Stomach smooth muscle (tissue), 2 donors: ENCODE results near the gene EXOC3L1.

Source experiments
- H3K27ac ChIP-seq: one replicate; pipeline ENCODE4 v1.7.0; 2013; ENCODE audit warnings: mild to moderate bottlenecking, low read length, inconsistent platforms
- H3K27me3 ChIP-seq, 2 donors: one replicate each; pipeline ENCODE4 v1.7.0; 2013; ENCODE audit warnings: low read length in 2 of 2; ENCODE audit not compliant: insufficient read depth in 2 of 2, control insufficient read depth in 1 of 2
- H3K36me3 ChIP-seq, 2 donors: one replicate each; pipeline ENCODE4 v1.7.0; 2013; ENCODE audit warnings: low read length in 2 of 2; ENCODE audit not compliant: control insufficient read depth in 2 of 2, insufficient read depth in 2 of 2
- H3K4me1 ChIP-seq: one replicate; pipeline ENCODE4 v1.7.0; 2013; ENCODE audit warnings: low read length; ENCODE audit not compliant: control insufficient read depth, insufficient read depth
- H3K4me3 ChIP-seq, 2 donors: one replicate each; pipeline ENCODE4 v1.7.0; 2013; ENCODE audit warnings: low read length in 2 of 2
- H3K9ac ChIP-seq, 2 donors: one replicate each; pipeline ENCODE4 v1.7.0; 2013; ENCODE audit warnings: low read length in 2 of 2, mild to moderate bottlenecking in 1 of 2
- H3K9me3 ChIP-seq, 2 donors: one replicate each; pipeline ENCODE4 v1.7.0; 2013; ENCODE audit warnings: low read length in 2 of 2; ENCODE audit not compliant: control insufficient read depth in 2 of 2
- donor health status: healthy.
- donor health status: Pancreatic carcinoma.

EXOC3L1 gene

GRCh38 chr16:67161595-67162058 lies 28.3 kb downstream of the EXOC3L1 start:
- Histone ChIP-seq H3K36me3 (no peaks in the 10 kb centered on the region), H3K9me3 (no peaks in the 10 kb centered on the region), H3K27me3 (peaks cover 15 to 54% of the 10 kb centered on the region in 2 donors), H3K9ac (no peak overlapping the region), H3K4me3 (peak overlapping the region; percentile 82 to 87), H3K4me1 (peaks cover 64% of the 10 kb centered on the region), H3K27ac (no peak overlapping the region)

- no peak overlapping the region for H3K27ac ChIP-seq
- H3K9ac ChIP-seq: peak overlapping the region; percentile 55 to 72
- H3K9me3 ChIP-seq: no peaks in the 10 kb centered on the region
- peaks cover 60% of the 10 kb centered on the region for H3K4me1 ChIP-seq
- peak overlapping the region; percentile 82 to 87 for H3K4me3 ChIP-seq
- H3K27me3 ChIP-seq: peaks cover 9 to 47% of the 10 kb centered on the region in 2 donors
- no peaks in the 10 kb centered on the region for H3K36me3 ChIP-seq
Measured at GRCh38 chr16:67158637-67159600, 31.0 kb downstream of the EXOC3L1 start.

DNA sequence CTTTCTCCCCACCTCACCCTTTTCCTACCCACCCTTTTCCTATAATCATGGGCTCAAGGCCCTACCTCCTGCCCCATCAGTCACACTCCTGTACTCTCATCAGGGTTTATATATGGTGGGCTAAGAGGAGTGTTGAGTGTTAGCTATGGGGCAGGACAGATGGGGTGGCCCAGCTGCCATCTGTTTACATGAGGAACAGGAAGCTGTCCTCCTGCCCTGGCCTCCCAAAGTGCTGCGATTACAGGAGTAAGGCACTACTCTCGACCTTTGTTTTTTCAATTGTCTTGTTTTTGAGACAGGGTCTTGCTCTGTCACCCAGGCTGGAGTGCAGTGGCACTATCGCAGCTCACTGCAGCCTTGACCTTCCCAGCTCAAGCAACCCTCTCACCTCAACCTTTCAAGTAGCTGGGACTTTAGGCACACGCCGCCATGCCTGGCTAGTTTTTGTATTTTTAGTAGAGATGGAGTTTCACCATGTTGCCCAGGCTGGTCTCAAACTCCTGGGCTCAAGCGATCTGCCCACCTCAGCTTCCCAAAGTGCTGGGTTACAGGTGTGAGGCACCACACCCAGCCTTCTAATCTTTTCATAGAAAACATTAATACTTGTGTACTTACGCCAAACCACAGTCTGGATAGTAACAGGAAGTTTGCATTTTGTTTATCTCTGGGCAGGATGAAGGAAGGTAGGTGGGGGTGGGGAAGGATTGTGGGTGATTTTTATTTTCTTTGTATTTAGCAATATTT lies 31.9 kb downstream of the EXOC3L1 start:
- H3K4me1 ChIP-seq: peaks cover 51% of the 10 kb centered on the region

DNA sequence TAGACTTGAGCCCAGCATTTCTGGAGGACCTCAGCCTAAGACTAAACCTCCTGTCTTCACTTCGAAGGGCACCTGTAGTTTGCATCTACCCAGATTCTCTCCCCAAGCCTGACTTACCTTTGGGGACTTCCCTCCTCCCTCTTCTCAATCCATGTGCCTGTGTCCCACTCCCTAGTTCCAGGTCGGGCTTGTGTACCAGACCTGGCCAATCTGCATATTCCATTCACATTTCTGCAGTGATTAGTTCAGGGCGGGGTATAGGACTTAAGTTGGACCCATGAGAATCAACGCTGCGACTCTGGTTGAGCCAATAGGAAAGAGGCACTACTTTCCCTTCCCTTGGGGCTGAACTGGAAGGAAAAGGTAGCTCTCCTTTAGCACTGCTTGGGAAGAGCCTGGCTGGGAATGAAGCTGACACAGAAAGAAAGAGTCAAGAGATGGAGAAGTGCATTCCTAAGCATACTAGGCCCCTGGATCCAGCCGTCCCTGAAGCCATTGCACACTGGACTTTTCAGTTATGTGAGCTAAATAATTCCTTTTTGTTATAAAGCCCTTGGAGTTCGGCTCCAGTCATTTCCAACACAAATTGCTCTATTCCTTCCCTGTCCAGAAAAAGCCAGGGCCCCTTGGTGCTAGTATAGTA lies 32.7 kb downstream of the EXOC3L1 start:
- Histone ChIP-seq H3K36me3 (no peaks in the 10 kb centered on the region), H3K4me3 (no peak overlapping the region), H3K4me1 (peaks cover 43% of the 10 kb centered on the region), H3K27me3 (peaks cover 7 to 34% of the 10 kb centered on the region in 2 donors), H3K9me3 (no peaks in the 10 kb centered on the region), H3K27ac (no peak overlapping the region), H3K9ac (no peak overlapping the region)

More for the DNA sequence above, 31.9 kb downstream of the EXOC3L1 start:
- no peaks in the 10 kb centered on the region for H3K9me3 ChIP-seq
- H3K27ac ChIP-seq: no peak overlapping the region
- no peak overlapping the region for H3K9ac ChIP-seq
- no peaks in the 10 kb centered on the region for H3K36me3 ChIP-seq
- H3K27me3 ChIP-seq: peaks cover 10 to 41% of the 10 kb centered on the region in 2 donors
- H3K4me3 ChIP-seq: no peak overlapping the region

DNA sequence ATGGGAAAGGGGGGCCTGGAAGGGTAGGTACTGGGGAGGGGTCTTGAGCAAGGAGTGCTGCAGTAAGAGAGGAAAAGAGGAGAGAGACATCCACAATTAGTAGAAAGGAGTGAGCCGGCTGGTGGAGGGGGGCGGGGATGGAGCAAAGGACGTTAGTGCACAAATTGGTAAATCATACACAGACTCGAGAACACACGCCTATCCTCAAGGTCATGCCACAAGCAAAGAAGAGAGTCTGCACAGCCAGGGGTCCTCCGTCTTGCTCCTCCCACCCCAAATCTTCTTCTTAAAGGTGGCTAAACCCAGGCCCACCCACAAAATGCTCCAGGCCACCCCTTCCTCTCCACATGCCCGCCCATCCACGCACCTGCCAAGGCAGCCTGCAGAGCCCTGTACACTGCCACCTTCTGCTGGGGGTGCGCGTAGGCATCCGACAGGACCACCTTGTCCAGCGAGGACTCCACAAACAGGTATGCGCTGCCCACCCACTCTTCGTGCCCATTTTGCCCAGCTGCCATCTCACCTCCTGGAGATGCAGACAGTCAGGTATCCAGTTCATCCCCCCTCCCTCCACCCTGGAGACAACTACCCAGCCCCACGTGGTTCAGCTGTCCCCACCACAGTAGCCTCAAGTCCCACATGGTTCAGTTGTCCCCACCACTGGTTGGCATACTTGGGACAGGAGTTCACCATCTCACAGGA lies 33.6 kb downstream of the EXOC3L1 start:
- H3K36me3 ChIP-seq: no peaks in the 10 kb centered on the region
- peaks cover 4 to 27% of the 10 kb centered on the region in 2 donors for H3K27me3 ChIP-seq
- no peak overlapping the region for H3K9ac ChIP-seq

DNA sequence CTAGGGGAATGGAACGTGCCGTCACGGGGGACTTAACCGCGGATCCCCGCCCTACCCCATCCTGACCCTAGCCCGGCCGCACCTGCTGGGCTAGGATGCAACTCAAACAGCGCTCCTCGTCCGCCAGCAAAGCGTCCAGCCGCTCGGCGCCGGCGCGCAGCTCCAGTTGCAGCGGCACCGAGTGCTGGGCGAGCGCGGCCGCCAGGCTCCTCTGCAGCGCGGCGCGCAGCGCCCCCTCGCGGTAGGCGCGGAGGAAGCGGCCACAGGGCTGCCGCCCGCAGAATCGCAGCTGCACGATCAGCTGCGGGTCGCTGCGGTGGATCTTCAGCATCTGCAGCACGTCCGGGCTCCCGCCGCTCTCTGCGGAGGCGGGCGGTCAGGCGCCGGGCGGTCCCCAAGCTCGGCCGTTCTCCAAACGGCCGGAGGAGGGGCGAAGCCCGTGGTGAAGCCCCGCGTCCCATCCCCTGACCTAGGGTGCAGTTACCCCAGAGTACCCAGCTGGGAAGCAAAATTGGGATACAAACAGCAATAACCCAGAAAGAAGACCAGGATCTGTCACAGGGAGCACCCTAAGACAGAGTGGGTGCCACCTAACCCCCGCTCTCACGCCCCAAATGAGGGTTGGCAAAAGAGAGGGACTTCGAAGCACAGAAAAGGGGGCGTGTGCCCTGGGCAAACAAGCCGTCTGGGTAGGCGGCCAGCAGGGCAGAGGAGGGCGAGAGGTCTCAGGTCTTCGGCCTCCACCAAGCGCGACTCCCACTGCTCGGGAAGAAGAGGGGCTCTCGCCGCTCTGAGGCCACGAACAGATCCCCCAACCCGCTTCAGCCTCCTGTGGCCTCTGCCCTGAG lies 34.4 kb downstream of the EXOC3L1 start:
- peaks cover 2 to 19% of the 10 kb centered on the region in 2 donors for H3K27me3 ChIP-seq
- H3K9ac ChIP-seq: no peak overlapping the region
- H3K36me3 ChIP-seq: no peaks in the 10 kb centered on the region
- no peak overlapping the region for H3K27ac ChIP-seq
- peaks cover 42% of the 10 kb centered on the region for H3K4me1 ChIP-seq
- peak overlapping the region in 1 of 2 donors; percentile 61 for H3K4me3 ChIP-seq
- H3K9me3 ChIP-seq: no peaks in the 10 kb centered on the region

More for the DNA sequence above, 33.6 kb downstream of the EXOC3L1 start:
- peaks cover 40% of the 10 kb centered on the region for H3K4me1 ChIP-seq
- no peak overlapping the region for H3K27ac ChIP-seq
- no peak overlapping the region for H3K4me3 ChIP-seq
- H3K9me3 ChIP-seq: no peaks in the 10 kb centered on the region

- no peak overlapping the region for H3K9ac ChIP-seq
- no peaks in the 10 kb centered on the region for H3K9me3 ChIP-seq
- peaks cover 2 to 17% of the 10 kb centered on the region in 2 donors for H3K27me3 ChIP-seq
- no peaks in the 10 kb centered on the region for H3K36me3 ChIP-seq
- no peak overlapping the region for H3K27ac ChIP-seq
- peaks cover 36% of the 10 kb centered on the region for H3K4me1 ChIP-seq
- peak overlapping the region in 1 of 2 donors; percentile 61 for H3K4me3 ChIP-seq
Measured at GRCh38 chr16:67154578-67155294, 35.2 kb downstream of the EXOC3L1 start.

DNA sequence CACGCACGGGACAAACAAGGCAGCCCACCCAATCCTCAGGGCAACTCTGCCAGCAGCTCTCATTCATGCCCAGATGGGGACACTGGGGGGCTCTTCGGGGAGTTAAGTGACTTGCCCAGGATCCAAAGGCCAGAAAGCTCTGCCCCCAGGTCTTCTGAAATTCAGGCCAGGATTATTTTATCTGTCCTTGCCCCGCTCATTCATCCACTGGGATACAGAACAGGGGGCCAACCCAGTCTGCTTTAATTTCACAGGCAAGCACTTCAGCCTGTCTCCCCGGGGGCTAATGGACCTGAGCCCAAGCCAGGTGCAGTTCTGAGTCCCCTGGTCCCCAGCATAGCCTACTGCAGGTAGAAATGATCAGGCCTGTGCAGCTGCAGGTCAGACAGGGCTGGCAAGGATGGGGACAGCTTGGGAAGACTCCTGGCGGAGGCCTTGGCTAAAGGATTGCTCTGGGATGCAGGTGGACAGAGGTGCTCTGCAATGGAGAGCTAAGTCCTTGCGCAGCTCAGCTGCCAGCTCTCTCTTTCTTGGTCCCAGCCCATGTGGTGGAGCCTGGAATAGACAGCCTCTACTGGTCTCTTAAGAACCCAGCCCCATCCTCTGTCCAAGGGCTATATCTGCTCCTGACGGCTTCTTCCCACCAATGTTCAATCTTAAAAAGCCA lies 38.4 kb downstream of the EXOC3L1 start:
- Histone ChIP-seq H3K9ac (peak overlapping the region; percentile 15 to 21), H3K27me3 (peaks cover 2 to 17% of the 10 kb centered on the region in 2 donors), H3K4me1 (peaks cover 27% of the 10 kb centered on the region), H3K4me3 (peak overlapping the region; percentile 59 to 77), H3K9me3 (no peaks in the 10 kb centered on the region), H3K27ac (peak overlapping the region; percentile 81), H3K36me3 (peaks cover 8 to 18% of the 10 kb centered on the region in 2 donors)
